Limb (tissue), 2 donors: Measurements from ENCODE around the gene MTUS2.

Experiments
- DNase-seq, 2 donors: peaks; one replicate each; pipeline ENCODE4 v3.0.0-alpha.2; 2016; ENCODE audit errors: extremely low spot score in 2 of 2

MTUS2 gene

DNA sequence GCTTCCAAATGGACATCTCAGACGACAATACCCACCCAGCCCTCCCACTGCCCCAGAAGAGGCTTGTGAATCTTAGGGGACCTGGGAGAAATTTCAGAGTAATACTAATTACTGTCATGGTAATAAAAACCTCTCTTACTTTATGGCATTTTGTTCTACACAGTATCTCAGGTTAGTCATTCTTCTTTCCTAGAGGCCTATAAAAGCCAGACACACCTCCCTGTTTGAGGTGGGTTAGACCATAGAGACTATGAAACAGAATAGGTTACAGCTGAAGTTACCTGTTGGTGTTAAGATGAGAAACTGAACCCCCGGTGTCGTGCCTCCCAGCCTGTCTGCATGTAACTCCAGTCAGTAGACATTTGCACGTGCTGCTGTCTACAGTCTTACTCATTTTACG lies 661.5 kb downstream of the MTUS2 start:
- no peak for DNase-seq

DNA sequence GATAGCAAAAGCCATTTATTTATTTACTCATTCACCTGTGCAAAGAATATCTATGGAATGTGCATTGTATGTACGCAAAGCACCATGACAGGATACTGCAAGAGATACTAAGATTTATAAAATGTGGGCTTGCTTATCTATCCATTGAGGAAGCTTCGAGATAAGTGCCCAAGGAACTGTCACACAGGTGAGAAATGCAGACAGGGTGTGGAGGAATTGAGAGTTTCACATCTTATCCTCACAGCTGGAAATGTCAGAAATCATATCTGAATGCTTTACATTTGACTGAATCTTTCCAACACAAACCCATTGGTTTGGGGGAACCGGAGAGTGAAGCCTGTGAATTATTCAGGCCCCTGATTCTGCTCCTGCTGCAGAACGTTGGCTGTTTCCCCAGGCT lies 662.4 kb downstream of the MTUS2 start:
- DNase-seq = no peak

GRCh38 chr13:29483211-29483610 lies 663.1 kb downstream of the MTUS2 start:
- no peak for DNase-seq

GRCh38 chr13:29483623-29484022 lies 663.5 kb downstream of the MTUS2 start:
- no peak for DNase-seq

- DNase-seq = no peak
These were observed 664.1 kb downstream of the MTUS2 start for GRCh38 chr13:29484236-29484635.

- no peak for DNase-seq
These were observed 664.7 kb downstream of the MTUS2 start for GRCh38 chr13:29484796-29485195.

DNA sequence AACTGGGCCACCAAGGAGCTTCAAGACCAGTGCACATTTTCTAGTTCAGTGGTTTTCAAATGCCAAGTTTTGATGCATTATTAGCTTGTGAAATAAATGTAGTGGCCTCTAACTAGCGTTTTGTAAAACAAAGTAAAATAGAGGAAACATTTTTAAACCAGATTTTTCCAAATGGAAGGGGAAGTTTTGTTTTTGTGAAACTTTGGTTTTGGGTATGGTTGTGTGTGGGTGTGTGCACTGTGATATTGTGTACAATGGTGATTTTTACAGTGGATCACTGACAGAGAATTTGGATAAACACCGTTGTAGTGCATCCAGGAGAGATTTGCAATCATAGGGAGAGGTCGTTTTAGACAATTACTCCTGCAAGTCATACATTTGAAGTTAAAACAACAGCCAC lies 666.4 kb downstream of the MTUS2 start:
- DNase-seq = no peak

DNA sequence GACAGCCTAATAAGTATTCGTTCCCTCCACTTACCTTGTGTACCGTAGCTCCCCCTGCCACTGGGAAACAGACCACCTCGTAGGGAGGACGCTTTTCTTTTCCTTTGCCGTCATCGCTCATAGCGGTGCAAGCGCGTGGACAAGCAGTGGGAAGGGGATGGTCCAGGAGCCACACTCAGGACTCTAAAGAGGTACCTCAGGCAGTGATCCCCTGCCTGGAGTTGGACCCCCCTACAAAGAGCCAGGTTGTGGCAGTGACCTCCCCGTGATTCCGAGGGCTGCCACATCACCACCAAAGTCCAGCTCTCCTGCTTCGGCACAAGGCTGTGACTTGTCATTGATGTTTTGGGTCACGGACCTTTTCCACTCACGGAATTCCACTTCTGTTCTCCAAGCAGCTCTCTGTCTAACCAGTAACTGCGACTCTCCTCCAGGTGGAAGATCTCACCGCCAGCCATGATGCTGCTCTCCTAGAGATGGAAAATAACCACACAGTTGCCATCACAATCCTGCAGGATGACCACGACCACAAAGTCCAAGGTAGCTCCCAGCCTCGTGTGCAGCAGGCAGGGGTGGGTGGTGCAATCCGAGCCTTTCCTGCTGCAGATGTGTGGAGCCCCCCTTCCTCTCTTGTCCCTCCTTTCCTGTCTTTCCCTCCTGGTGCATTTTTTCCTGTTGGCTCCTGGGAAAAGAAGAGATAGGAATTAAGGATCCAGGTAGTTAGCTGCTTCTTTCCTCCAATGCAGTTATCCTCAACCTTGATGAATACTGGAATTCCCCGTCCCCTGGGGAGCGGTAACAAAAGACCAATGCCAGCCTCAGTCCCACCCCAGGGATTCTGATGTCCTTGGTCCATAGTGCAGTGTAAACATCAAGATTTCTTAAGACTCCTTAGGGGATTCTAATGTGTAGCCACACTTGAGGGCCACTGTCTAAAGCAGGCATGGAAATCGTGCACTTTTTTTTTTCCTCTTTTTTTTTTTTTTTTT lies 667.6 kb downstream of the MTUS2 start:
- no peak for DNase-seq

GRCh38 chr13:29489650-29490560 lies 669.8 kb downstream of the MTUS2 start:
- no peak for DNase-seq

DNA sequence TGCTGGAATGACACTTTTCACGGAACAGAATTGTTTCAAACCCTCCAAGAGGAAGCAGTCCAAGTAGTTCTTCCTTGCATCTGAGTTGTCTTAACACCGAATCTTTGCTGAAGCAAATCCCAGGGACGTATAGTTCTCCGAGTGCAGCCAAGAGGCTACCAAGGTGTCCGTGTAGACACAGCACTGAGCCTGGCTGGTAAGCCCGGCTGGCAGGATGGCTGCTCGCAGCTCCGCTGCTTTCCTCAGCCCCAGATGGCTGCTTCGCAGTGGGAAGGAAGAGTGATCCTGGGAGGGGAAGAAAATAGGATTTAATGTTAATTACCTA lies 670.4 kb downstream of the MTUS2 start:
- no peak for DNase-seq

DNA sequence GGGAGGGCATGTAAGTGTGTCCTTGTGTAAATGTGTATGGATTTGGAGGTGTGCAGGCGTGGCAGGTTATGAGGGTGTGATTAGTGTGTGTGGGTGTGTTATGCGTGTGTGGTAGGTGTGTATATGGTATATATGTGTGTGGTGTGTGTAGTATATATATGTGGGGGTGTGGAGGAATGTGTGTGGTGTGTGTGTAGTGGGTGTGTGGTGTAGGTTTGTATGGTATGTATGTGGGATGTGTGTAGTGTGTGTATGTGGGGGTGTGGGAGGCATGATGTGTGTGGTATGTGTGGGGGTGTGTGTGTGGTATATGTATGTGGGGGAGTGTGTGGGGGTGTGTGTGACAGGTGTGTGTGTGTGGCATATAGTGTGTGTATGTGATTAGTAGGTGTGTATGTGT lies 671.1 kb downstream of the MTUS2 start:
- DNase-seq = no peak

- DNase-seq = no peak
These were observed 673.7 kb downstream of the MTUS2 start for GRCh38 chr13:29493796-29494195.

- DNase-seq = no peak
These were observed 674.4 kb downstream of the MTUS2 start for GRCh38 chr13:29494520-29494919.

- DNase-seq = no peak
These were observed 676.1 kb downstream of the MTUS2 start for GRCh38 chr13:29496241-29496712.

GRCh38 chr13:29497137-29497654 lies 677.1 kb downstream of the MTUS2 start:
- DNase-seq = peak; percentile 76 to 80

DNA sequence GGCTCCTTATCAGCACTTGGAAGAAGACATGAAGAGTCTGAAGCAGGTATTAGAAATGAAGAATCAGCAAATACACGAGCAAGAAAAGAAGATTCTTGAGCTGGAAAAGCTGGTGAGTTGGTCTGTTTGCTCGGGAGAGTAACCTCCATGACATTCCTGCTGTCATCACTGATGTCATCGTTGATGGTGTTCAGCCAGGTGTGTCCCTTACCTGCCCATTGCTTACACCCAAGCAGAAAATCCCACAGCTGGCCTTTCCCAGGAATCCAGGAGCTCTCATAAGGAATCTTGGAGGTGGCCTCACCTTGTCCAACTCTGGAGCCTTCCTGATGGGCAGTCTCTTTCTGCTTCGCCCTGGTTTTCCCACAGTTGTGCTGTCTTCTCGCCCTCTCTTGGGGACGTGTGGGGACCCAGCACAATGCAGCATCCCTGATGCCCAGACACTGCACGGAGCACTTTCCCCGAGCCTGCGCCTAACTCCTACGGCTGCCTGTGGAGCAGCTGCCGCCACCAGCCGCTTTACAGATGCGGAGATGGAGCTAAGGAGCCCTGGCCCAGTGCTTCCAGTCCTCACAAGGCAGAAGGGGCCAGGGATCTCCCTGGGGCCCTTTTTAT lies 678.4 kb downstream of the MTUS2 start:
- DNase-seq = no peak

GRCh38 chr13:29499506-29500165 lies 679.5 kb downstream of the MTUS2 start:
- DNase-seq = no peak

DNA sequence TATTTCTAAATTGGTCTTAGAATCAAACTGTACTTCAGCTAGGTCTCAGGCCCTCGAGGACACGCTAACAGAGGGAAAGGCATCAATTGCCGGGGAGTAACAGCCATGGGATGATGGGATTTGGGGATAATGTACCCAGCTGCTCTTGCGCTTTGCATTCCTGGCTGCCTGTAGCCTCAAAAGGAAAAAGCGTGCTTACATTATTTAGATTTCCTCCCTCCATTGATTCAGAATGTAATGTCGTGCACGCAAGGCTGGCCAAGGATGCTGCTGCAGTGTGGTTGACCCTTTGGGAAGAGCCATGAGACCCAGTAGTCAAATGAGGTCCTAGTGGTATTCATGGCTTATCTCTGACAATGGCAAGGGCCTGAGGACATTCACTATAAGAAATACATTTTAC lies 680.2 kb downstream of the MTUS2 start:
- no peak for DNase-seq

DNA sequence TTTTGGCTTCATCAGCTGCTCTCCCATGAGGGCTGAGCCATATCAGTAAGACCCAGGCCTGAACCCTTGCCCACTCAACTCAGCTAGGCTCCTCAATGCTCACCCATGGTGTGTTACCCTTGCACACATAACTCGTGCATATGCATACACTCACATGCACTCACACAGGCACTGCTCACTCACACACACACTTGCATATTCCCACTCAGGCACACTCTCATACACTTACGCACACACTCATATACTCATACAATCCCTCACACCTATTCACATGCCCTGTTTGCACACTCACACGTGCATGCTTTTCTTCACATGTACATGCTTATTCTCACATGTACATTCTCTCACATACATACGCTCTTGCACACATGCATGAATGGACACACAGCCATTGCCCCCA lies 681.5 kb downstream of the MTUS2 start:
- DNase-seq = no peak

DNA sequence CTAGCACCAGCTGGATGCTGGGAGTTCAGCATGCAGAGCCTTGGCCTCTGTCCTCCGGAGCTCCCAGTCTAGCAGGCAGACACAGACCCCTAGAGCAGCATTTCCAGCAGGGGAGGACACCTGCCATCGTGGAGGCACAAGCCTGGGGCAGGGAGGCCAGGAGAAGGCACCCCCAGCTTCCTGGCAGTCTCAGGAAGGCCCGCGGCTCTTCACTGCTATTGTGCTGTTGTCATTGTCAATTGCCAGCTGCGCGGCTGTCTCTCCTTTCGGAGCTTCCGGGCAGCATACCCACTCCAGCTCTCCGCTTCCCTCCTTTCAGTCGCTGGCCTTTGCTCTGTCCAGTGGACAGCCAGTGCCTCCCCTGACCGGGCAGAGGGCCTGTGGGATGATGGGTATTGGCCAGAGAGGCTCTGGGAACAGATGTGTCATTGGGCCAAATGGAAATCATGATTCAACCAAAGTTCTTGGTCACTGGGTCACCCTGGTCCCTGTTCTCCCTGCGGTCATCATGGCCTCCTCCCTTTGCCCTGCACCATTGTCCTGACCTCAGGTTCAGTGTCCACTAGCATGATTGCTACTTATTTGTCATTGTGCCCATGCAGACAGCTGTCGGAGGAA lies 682.4 kb downstream of the MTUS2 start:
- no peak for DNase-seq
